H1 (cell line): Measurements from ENCODE around the gene SLC10A2. TPM values are rescaled to one million over a fixed set of nuclear protein-coding genes. Genes with fewer than 3 reads are reported as not detected.

Experiments
- CTCF ChIA-PET: fragments of 300-600 bp; sonication (Branson Sonifier 250); formaldehyde crosslinking; loops from one replicate; lab custom pipeline; 2021; ENCODE audit not compliant: partially characterized antibody; lab: Charles Lee
- POLR2A ChIA-PET: fragments of 300-600 bp; sonication (Branson Sonifier 250); formaldehyde crosslinking; loops from one replicate; lab custom pipeline; 2021; ENCODE audit warnings: inconsistent platforms; ENCODE audit not compliant: partially characterized antibody; lab: Charles Lee
- DNase-seq, 2 experiments: peaks; one replicate each; pipeline versions ENCODE4 v3.0.0 to v3.0.0-alpha.2; 2010 to 2022; ENCODE audit warnings: low spot score in 2 of 2, low read depth in 1 of 2, mixed read lengths in 1 of 2
- FAIRE-seq: peaks from 2 replicates; lab custom pipeline; 2011; peaks lifted over from hg19 to GRCh38; lab: Jason Lieb, UNC
- H2AFZ ChIP-seq: 2 replicates; pipeline ENCODE4 v1.8.1; 2012; ENCODE audit warnings: low read length, inconsistent platforms
- H2AK5ac ChIP-seq: 2 replicates; pipeline ENCODE4 v1.6.1; 2013; ENCODE audit warnings: low read depth, low read length
- H2BK120ac ChIP-seq: replicated peaks from 2 replicates; pipeline ENCODE3; 2013; ENCODE audit warnings: low read depth, low read length, inconsistent platforms
- H2BK12ac ChIP-seq: 2 replicates; pipeline ENCODE4 v1.6.1; 2013; ENCODE audit warnings: low read depth, low read length
- H2BK15ac ChIP-seq: 2 replicates; pipeline ENCODE4 v1.6.1; 2013; ENCODE audit warnings: low read length
- H2BK20ac ChIP-seq: 2 replicates; pipeline ENCODE4 v1.6.1; 2013; ENCODE audit warnings: low read length
- H2BK5ac ChIP-seq: 2 replicates; pipeline ENCODE4 v1.6.1; 2013; ENCODE audit warnings: low read depth, low read length
- H3K14ac ChIP-seq: 2 replicates; pipeline ENCODE4 v1.6.1; 2013; ENCODE audit warnings: inconsistent platforms; ENCODE audit not compliant: insufficient read length
- H3K18ac ChIP-seq: 2 replicates; pipeline ENCODE4 v1.6.1; 2013; ENCODE audit warnings: low read length; ENCODE audit errors: extremely low read depth
- H3K23ac ChIP-seq: 2 replicates; pipeline ENCODE4 v1.6.1; 2013; ENCODE audit warnings: inconsistent platforms; ENCODE audit not compliant: insufficient read length
- H3K23me2 ChIP-seq: 2 replicates; pipeline ENCODE4 v1.6.1; 2013; ENCODE audit warnings: low read depth, low read length
- H3K27ac ChIP-seq: 2 replicates; pipeline ENCODE4 v1.6.1; 2011; ENCODE audit warnings: low read depth, low read length, inconsistent platforms
- H3K27me3 ChIP-seq, 4 experiments: replicated peaks in 1 of 4; 1 replicate in 1 of 4; 2 replicates in 3 of 4; pipeline versions ENCODE4 v1.6.1 to v1.8.1; 2011 to 2013; ENCODE audit warnings: low read length in 3 of 4, mild to moderate bottlenecking in 3 of 4, inconsistent platforms in 2 of 4, mixed read lengths in 2 of 4, moderate library complexity in 1 of 4; ENCODE audit not compliant: control insufficient read depth in 3 of 4, insufficient read depth in 3 of 4; ENCODE audit errors: extremely low read depth in 1 of 4
- H3K36me3 ChIP-seq, 4 experiments: 2 replicates each; pipeline versions ENCODE4 v1.6.1 to v1.8.1; 2011 to 2013; ENCODE audit warnings: mild to moderate bottlenecking in 4 of 4, low read length in 3 of 4, moderate library complexity in 2 of 4, control low read depth in 1 of 4, inconsistent platforms in 1 of 4; ENCODE audit not compliant: insufficient read depth in 4 of 4, control insufficient read depth in 2 of 4
- H3K4ac ChIP-seq: replicated peaks from 2 replicates; pipeline ENCODE3; 2013; ENCODE audit warnings: low read length, low read depth, mixed read lengths, inconsistent platforms; ENCODE audit not compliant: insufficient read length
- H3K4me1 ChIP-seq, 4 experiments: replicated peaks in 1 of 4; 1 replicate in 1 of 4; 2 replicates in 3 of 4; pipeline versions ENCODE4 v1.6.1 to v1.8.1; 2011 to 2013; ENCODE audit warnings: low read length in 3 of 4, inconsistent platforms in 2 of 4, mixed read lengths in 1 of 4; ENCODE audit not compliant: insufficient read depth in 4 of 4, control insufficient read depth in 3 of 4
- H3K4me2 ChIP-seq, 2 experiments: 2 replicates each; pipeline versions ENCODE4 v1.6.1 to v1.8.1; 2011 to 2013; ENCODE audit warnings: low read depth in 2 of 2, low read length in 2 of 2, control low read depth in 1 of 2, inconsistent platforms in 1 of 2, mild to moderate bottlenecking in 1 of 2; ENCODE audit not compliant: insufficient read depth in 1 of 2
- H3K4me3 ChIP-seq, 4 experiments: fragments of 200-600, 300-600 bp in 1 of 4; sonication (generic), shearing (Covaris generic), sonication (Bioruptor Twin) in 1 of 4; 2 replicates each; pipeline versions ENCODE4 v1.5.1 to v1.8.1; 2011 to 2016; ENCODE audit warnings: low read length in 4 of 4, low read depth in 3 of 4, control low read depth in 2 of 4, inconsistent platforms in 2 of 4, mild to moderate bottlenecking in 2 of 4, mixed read lengths in 1 of 4, moderate library complexity in 1 of 4; ENCODE audit not compliant: insufficient read depth in 2 of 4; ENCODE audit errors: extremely low read depth in 1 of 4
- H3K56ac ChIP-seq: replicated peaks from 2 replicates; pipeline ENCODE3; 2013; ENCODE audit warnings: low read depth, mild to moderate bottlenecking, mixed read lengths, low read length, inconsistent platforms; ENCODE audit not compliant: insufficient read length
- H3K79me1 ChIP-seq: 2 replicates; pipeline ENCODE4 v1.6.1; 2013; ENCODE audit warnings: low read depth, low read length, control low read depth
- H3K79me2 ChIP-seq, 2 experiments: 2 replicates each; pipeline versions ENCODE4 v1.6.1 to v1.8.1; 2012 to 2013; ENCODE audit warnings: low read length in 2 of 2, mild to moderate bottlenecking in 2 of 2, inconsistent platforms in 1 of 2; ENCODE audit not compliant: insufficient read depth in 2 of 2, control insufficient read depth in 1 of 2
- H3K9ac ChIP-seq, 4 experiments: replicated peaks in 1 of 4; 1 replicate in 1 of 4; 2 replicates in 3 of 4; pipeline versions ENCODE4 v1.6.1 to v1.8.1; 2011 to 2013; ENCODE audit warnings: low read depth in 3 of 4, low read length in 3 of 4, control low read depth in 2 of 4, mild to moderate bottlenecking in 2 of 4, moderate library complexity in 2 of 4, inconsistent platforms in 1 of 4; ENCODE audit errors: extremely low read depth in 1 of 4
- H3K9me3 ChIP-seq, 2 experiments: 2 replicates each; pipeline versions ENCODE4 v1.6.1 to v1.8.1; 2012 to 2013; ENCODE audit warnings: mild to moderate bottlenecking in 2 of 2, moderate library complexity in 2 of 2, control low read depth in 1 of 2, inconsistent platforms in 1 of 2, low read depth in 1 of 2, low read length in 1 of 2, mixed read lengths in 1 of 2; ENCODE audit not compliant: insufficient read depth in 2 of 2
- H4K20me1 ChIP-seq, 2 experiments: replicated peaks in 1 of 2; 2 replicates each; pipeline versions ENCODE3 to v1.8.1; 2011 to 2013; ENCODE audit warnings: inconsistent platforms in 2 of 2, low read length in 2 of 2, mild to moderate bottlenecking in 1 of 2; ENCODE audit not compliant: insufficient read depth in 2 of 2, control insufficient read depth in 1 of 2
- H4K5ac ChIP-seq: 2 replicates; pipeline ENCODE4 v1.6.1; 2013; ENCODE audit warnings: low read length, low read depth, mixed read lengths, inconsistent platforms; ENCODE audit not compliant: insufficient read length
- H4K8ac ChIP-seq: 2 replicates; pipeline ENCODE4 v1.8.0; 2013; ENCODE audit warnings: mild to moderate bottlenecking, moderate library complexity, low read length, inconsistent platforms; ENCODE audit not compliant: insufficient read depth; ENCODE audit errors: extremely low read depth
- H4K91ac ChIP-seq: replicated peaks from 2 replicates; pipeline ENCODE3; 2013; ENCODE audit warnings: low read length, mixed read lengths, inconsistent platforms; ENCODE audit not compliant: insufficient read length
- GTF2F1 ChIP-seq: IDR thresholded peaks from 2 replicates; pipeline ENCODE4 v1.6.1; 2012; ENCODE audit warnings: low read depth, low read length, improper control_type of control experiment, borderline replicate concordance
- HDAC6 ChIP-seq: IDR thresholded peaks from one replicate; pipeline ENCODE4 v1.7.1; 2012; ENCODE audit warnings: low read depth, mild to moderate bottlenecking, inconsistent platforms, low read length, moderate library complexity
- KDM1A ChIP-seq: fragments of 200-600, 300-600 bp; sonication (generic); IDR thresholded peaks from 2 replicates; pipeline ENCODE4 v1.7.1; 2016; ENCODE audit warnings: mild to moderate bottlenecking, low read length, borderline replicate concordance
- RNF2 ChIP-seq: fragments of 200-900, 300-1000 bp; sonication (generic); IDR thresholded peaks from 2 replicates; pipeline ENCODE4 v1.7.1; 2016; ENCODE audit warnings: borderline replicate concordance, low read depth, mild to moderate bottlenecking, antibody characterized with exemption, low read length; ENCODE audit not compliant: poor library complexity, severe bottlenecking; ENCODE audit errors: missing control alignments
- SAP30 ChIP-seq: fragments of 300-600 bp; sonication (generic); IDR thresholded peaks from 2 replicates; pipeline ENCODE4 v1.7.1; 2012; ENCODE audit warnings: low read length, moderate library complexity, mild to moderate bottlenecking, inconsistent platforms; ENCODE audit not compliant: insufficient read depth, insufficient replicate concordance
- SIRT6 ChIP-seq: IDR thresholded peaks from one replicate; pipeline ENCODE4 v1.7.1; 2012; ENCODE audit warnings: low read length, inconsistent platforms
- SUZ12 ChIP-seq: fragments of 200-600 bp; sonication (generic); IDR thresholded peaks from 2 replicates; pipeline ENCODE4 v1.6.1; 2012; ENCODE audit warnings: mild to moderate bottlenecking, inconsistent platforms, low read length, moderate library complexity, mixed read lengths
- WGBS, 2 experiments: shearing (Covaris generic) in 1 of 2; methylation state at CpG; one replicate each; pipeline versions ENCODE4 v1.1.6 to v1.1.7; 2013 to 2015; ENCODE audit warnings: low lambda C conversion rate in 2 of 2, mixed read lengths in 2 of 2, inconsistent platforms in 1 of 2, low coverage in 1 of 2, missing lambda C conversion rate in 1 of 2; ENCODE audit not compliant: insufficient replicate concordance in 2 of 2, insufficient coverage in 1 of 2, insufficient read length in 1 of 2; ENCODE audit errors: extremely low coverage in 1 of 2, missing lambda C conversion rate in 1 of 2; 5-methylcytosine and 5-hydroxymethylcytosine counted together
- polyA plus RNA-seq, 7 experiments: library from polyadenylated mRNA; depleted of rRNA in 3 of 7; stranded (reverse) in 5 of 7; unstranded in 2 of 7; fragments of >200 nt in 5 of 7; fragments of 200-250 nt in 2 of 7; gene quantifications; 1 replicate in 5 of 7; 2 replicates in 1 of 7; 4 replicates in 1 of 7; pipeline versions ENCODE4 v1.2.1 to v1.2.3, GENCODE V29; 2011 to 2013; ENCODE audit warnings: missing spikeins in 2 of 7, mixed read lengths in 2 of 7
- total RNA-seq: library from RNA; stranded (reverse); fragmentation: NEBNext Ultra II Directional; extraction: Animal tissue kit (Norgen Biotek cat#: 25700); gene quantifications from 2 replicates; pipeline ENCODE4 v1.2.1, GENCODE V29; 2021

SLC10A2 gene
- total and polyA plus RNA-seq, 2 of the 8 experiments (the other 6 are each of a cell fraction or from before 2014, with no cell fraction given): not detected

GRCh38 chr13:103031332-103031873, 34.8 kb downstream of the SLC10A2 start:
- no peak overlapping the region for H3K4ac ChIP-seq
- H3K23ac ChIP-seq: no peak overlapping the region
- no peaks in the 10 kb centered on the region for H3K79me2 ChIP-seq
- DNase-seq (no peak), FAIRE-seq (no peak)
- no peak overlapping the region for H3K56ac ChIP-seq
- POLR2A ChIA-PET: no interaction called here
- H3K4me2 ChIP-seq: no peak overlapping the region
- H3K4me1 ChIP-seq: no peaks in the 10 kb centered on the region
- no peak overlapping the region for H3K27ac ChIP-seq
- no peak overlapping the region for H3K14ac ChIP-seq
- no peak overlapping the region for H3K4me3 ChIP-seq
- no peak overlapping the region for H2BK20ac ChIP-seq
- no peak overlapping the region for H2AK5ac ChIP-seq
- H4K8ac ChIP-seq: no peak overlapping the region
- H3K79me1 ChIP-seq: no peaks in the 10 kb centered on the region
- H2BK5ac ChIP-seq: no peak overlapping the region
- no peak overlapping the region for H4K91ac ChIP-seq
- no peak overlapping the region for H2AFZ ChIP-seq
- 75% methylated on average over 2 of the region's 2 CpGs; no CpG with 5 or more reads in 1 of the 2 experiments for WGBS, 2 experiments
- no peak overlapping the region for H3K18ac ChIP-seq
- no peaks in the 10 kb centered on the region for H3K27me3 ChIP-seq
- no peaks in the 10 kb centered on the region for H3K9me3 ChIP-seq
- no peaks in the 10 kb centered on the region for H3K36me3 ChIP-seq
- no peaks in the 10 kb centered on the region for H3K23me2 ChIP-seq
- no peaks in the 10 kb centered on the region for H4K20me1 ChIP-seq
- CTCF ChIA-PET: interaction anchor here (1.2 to 2.3 kb wide), 2 partner anchors 13 to 91 kb away, joined by 3 to 12 read pairs; no protein-coding TSS in a partner anchor
- H2BK15ac ChIP-seq: no peak overlapping the region
- H2BK12ac ChIP-seq: no peak overlapping the region
- H2BK120ac ChIP-seq: no peak overlapping the region
- no peak overlapping the region for H4K5ac ChIP-seq
- H3K9ac ChIP-seq: no peak overlapping the region
- no peak for TF ChIP-seq KDM1A
- no peak for TF ChIP-seq GTF2F1
- TF ChIP-seq SUZ12: no peak
- TF ChIP-seq HDAC6: no peak
- no peak for TF ChIP-seq SIRT6
- TF ChIP-seq RNF2: no peak
- TF ChIP-seq SAP30: no peak
